Stomach smooth muscle (tissue), 2 donors: ENCODE results near the gene RAPGEF2.
"Not testable (repeated sequence)": the region's sequence is repeated elsewhere in the genome, so short reads cannot be mapped to it uniquely, and the experiment has no call there.

Experiments
- H3K27ac ChIP-seq: one replicate; pipeline ENCODE4 v1.7.0; 2013; ENCODE audit warnings: mild to moderate bottlenecking, low read length, inconsistent platforms
- H3K27me3 ChIP-seq, 2 donors: one replicate each; pipeline ENCODE4 v1.7.0; 2013; ENCODE audit warnings: low read length in 2 of 2; ENCODE audit not compliant: insufficient read depth in 2 of 2, control insufficient read depth in 1 of 2
- H3K36me3 ChIP-seq, 2 donors: one replicate each; pipeline ENCODE4 v1.7.0; 2013; ENCODE audit warnings: low read length in 2 of 2; ENCODE audit not compliant: control insufficient read depth in 2 of 2, insufficient read depth in 2 of 2
- H3K4me1 ChIP-seq: one replicate; pipeline ENCODE4 v1.7.0; 2013; ENCODE audit warnings: low read length; ENCODE audit not compliant: control insufficient read depth, insufficient read depth
- H3K4me3 ChIP-seq, 2 donors: one replicate each; pipeline ENCODE4 v1.7.0; 2013; ENCODE audit warnings: low read length in 2 of 2
- H3K9ac ChIP-seq, 2 donors: one replicate each; pipeline ENCODE4 v1.7.0; 2013; ENCODE audit warnings: low read length in 2 of 2, mild to moderate bottlenecking in 1 of 2
- H3K9me3 ChIP-seq, 2 donors: one replicate each; pipeline ENCODE4 v1.7.0; 2013; ENCODE audit warnings: low read length in 2 of 2; ENCODE audit not compliant: control insufficient read depth in 2 of 2
- donor health status: healthy.
- donor health status: Pancreatic carcinoma.

Gene RAPGEF2

GRCh38 chr4:159178151-159178546 lies 75.3 kb downstream of the RAPGEF2 start:
- H3K9me3 ChIP-seq, result no peaks in the 10 kb centered on the region
- H3K27ac ChIP-seq, result no peak overlapping the region
- no peaks in the 10 kb centered on the region for H3K27me3 ChIP-seq
- no peak overlapping the region for H3K4me3 ChIP-seq
- H3K9ac ChIP-seq, result no peak overlapping the region
- no peaks in the 10 kb centered on the region for H3K36me3 ChIP-seq
- H3K4me1 ChIP-seq, result peaks cover 11% of the 10 kb centered on the region

DNA sequence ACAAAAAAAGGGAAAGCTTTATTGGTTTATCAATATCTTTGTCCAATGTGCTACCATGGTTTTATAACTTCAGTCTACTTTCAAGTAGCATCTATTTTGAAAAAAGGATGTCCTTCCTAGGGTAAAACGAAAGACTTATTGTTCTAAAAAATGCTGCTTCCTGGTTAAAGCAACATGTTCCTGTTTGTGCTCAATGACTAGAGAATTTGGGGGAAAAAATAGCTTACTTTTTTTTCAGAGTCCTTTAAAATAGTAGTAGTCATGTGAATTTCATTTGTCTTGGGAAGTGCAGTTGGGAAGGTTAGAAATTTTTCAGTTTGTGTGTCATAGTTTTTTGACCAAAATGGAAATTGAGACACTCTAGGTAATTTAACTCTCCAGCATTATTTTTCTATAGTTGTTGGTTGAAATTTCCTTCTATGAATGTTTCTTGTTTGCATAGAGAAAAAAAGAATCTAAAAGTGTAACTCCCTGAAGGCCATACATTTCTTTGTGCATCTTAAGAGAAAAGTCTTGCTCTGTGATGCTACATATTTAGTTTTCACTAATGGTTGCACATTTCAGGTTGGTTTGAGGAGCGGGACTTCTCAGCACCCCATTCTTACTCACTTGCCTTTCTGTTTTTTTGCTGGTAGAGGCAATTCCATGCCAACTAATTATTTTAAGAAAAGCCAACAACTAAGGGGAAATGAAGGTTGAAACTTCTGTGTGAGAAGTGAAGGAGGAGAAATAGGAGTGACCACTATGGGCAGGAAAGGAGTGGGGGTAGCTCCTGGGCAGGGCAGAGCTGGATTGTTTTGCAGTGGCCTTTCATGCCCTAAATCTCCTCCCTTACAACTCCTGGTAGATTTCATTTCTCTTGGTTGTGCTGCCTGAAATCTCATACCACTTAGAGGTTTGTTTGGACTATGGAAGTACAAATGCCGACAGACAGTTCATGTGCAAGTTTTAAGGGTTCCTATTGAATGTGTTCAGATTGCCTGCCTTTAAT lies 76.4 kb downstream of the RAPGEF2 start:
- no peaks in the 10 kb centered on the region for H3K36me3 ChIP-seq
- no peaks in the 10 kb centered on the region for H3K9me3 ChIP-seq
- no peak overlapping the region for H3K27ac ChIP-seq
- H3K4me1 ChIP-seq, result peaks cover 11% of the 10 kb centered on the region
- no peak overlapping the region for H3K9ac ChIP-seq
- no peaks in the 10 kb centered on the region for H3K27me3 ChIP-seq
- peak overlapping the region; percentile 1 to 54 for H3K4me3 ChIP-seq

DNA sequence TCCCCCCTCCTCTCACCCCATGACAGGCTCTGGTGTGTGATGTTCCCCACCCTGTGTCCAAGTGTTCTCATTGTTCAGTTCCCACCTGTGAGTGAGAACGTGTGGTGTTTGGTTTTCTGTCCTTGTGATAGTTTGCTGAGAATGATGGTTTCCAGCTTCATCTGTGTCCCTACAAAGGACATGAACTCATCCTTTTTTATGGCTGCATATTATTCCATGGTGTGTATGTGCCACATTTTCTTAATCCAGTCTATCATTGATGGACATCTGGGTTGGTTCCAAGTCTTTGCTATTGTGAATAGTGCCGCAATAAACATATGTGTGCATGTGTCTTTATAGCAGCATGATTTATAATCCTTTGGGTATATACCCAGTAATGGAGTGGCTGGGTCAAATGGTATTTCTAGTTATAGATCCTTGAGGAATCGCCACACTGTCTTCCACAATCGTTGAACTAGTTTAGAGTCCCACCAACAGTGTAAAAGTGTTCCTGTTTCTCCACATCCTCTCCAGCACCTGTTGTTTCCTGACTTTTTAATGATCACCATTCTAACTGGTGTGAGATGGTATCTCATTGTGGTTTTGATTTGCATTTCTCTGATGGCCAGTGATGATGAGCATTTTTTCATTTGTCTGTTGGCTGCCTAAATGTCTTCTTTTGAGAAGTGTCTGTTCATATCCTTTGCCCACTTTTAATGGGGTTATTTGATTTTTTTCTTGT lies 81.2 kb downstream of the RAPGEF2 start:
- H3K4me3 ChIP-seq, H3K4me1 ChIP-seq, H3K9me3 ChIP-seq, H3K27ac ChIP-seq, H3K9ac ChIP-seq, H3K27me3 ChIP-seq, H3K36me3 ChIP-seq: not testable (repeated sequence)

DNA sequence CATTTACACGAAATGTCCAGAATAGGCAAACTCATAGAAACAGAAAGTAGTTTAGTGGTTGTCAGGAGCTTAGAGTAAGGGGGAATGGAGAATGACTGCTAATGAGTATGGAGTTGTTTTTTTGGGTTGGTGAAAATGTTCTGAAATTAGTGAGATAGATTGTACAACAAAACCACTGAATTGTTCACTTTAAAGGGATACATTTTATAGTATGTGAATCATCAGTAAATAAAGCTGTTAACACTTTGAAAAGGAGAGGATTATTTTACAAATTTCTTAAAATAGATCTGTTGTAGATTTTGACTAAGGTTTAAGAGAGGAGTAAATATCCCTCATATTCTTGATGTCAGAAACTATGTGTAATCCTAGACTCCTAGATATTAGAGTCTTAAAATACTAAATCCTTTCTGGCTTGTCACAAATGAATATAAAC lies 82.7 kb downstream of the RAPGEF2 start:
- Histone ChIP-seq H3K9me3 (no peaks in the 10 kb centered on the region), H3K36me3 (no peaks in the 10 kb centered on the region), H3K9ac (no peak overlapping the region), H3K4me3 (no peak overlapping the region), H3K27ac (no peak overlapping the region), H3K27me3 (no peaks in the 10 kb centered on the region), H3K4me1 (no peaks in the 10 kb centered on the region)

DNA sequence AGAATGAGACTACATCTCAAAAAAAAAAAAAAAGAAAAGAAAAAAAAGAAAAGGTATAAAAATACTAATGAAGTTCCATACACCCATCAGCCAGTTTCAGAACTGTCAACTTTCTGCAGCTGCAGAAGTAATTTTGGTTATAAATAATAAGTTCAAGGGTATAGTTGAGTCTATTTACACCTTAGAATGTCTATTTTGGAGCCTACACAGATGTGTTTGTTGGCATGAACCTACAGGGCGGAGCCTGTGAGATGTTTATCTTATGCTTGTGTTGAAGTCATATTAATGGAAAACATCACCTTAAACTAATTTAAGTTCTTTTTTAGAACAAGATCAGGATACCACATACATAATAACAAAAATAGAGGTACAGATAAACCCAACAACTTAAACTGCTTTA lies 85.8 kb downstream of the RAPGEF2 start:
- no peak overlapping the region for H3K4me3 ChIP-seq
- no peak overlapping the region for H3K27ac ChIP-seq
- no peaks in the 10 kb centered on the region for H3K27me3 ChIP-seq
- H3K4me1 ChIP-seq, result no peaks in the 10 kb centered on the region
- no peaks in the 10 kb centered on the region for H3K36me3 ChIP-seq
- no peak overlapping the region for H3K9ac ChIP-seq
- no peaks in the 10 kb centered on the region for H3K9me3 ChIP-seq

DNA sequence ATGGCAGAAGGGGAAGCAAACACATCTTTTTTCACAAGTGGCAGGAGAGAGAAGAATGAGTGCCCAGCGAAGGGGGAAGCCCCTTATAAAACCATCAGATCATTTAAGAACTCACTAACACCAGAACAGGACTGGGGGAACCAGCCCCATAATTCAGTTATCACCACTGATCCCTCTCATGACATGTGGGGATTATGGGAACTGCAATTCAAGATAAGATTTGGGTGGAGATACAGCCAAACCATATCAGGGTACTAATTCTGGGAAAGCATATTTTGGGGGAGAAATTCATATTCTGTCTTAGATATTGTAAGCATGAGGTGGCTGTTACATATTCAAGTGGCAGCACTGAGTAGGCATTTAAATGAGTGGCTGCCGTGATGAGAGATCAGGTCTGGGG lies 87.8 kb downstream of the RAPGEF2 start:
- H3K27me3 ChIP-seq, result no peaks in the 10 kb centered on the region
- H3K27ac ChIP-seq, result no peak overlapping the region
- no peaks in the 10 kb centered on the region for H3K9me3 ChIP-seq
- no peaks in the 10 kb centered on the region for H3K4me1 ChIP-seq
- H3K9ac ChIP-seq, result no peak overlapping the region
- H3K36me3 ChIP-seq, result peaks cover 0 to 4% of the 10 kb centered on the region in 2 donors
- no peak overlapping the region for H3K4me3 ChIP-seq

DNA sequence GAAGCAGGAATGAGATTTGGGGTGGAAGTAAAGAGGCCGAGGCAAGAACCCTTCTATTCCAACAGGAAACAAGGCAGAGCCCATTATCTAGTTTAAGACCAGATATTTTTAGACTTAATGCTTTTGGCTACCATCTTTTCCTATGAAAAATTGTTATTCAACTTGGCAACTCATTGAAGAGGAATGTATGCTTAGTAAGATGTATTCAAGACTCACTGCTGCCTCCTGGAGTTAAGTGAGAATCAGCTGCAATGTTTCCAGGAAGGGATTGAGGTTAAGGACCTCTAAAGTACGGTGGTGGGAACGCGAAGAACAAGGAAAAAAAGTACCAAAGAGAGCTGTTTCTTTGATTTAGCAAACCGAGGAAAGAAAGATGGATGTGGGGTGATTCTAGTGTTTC lies 89.1 kb downstream of the RAPGEF2 start:
- H3K9me3 ChIP-seq, result no peaks in the 10 kb centered on the region
- peaks cover 0 to 4% of the 10 kb centered on the region in 2 donors for H3K36me3 ChIP-seq
- no peaks in the 10 kb centered on the region for H3K4me1 ChIP-seq
- no peak overlapping the region for H3K4me3 ChIP-seq
- no peak overlapping the region for H3K27ac ChIP-seq
- no peaks in the 10 kb centered on the region for H3K27me3 ChIP-seq
- H3K9ac ChIP-seq, result no peak overlapping the region

- H3K9ac ChIP-seq, result no peak overlapping the region
- no peaks in the 10 kb centered on the region for H3K9me3 ChIP-seq
- no peak overlapping the region for H3K4me3 ChIP-seq
- H3K36me3 ChIP-seq, result peaks cover 0 to 4% of the 10 kb centered on the region in 2 donors
- H3K27ac ChIP-seq, result no peak overlapping the region
- no peaks in the 10 kb centered on the region for H3K4me1 ChIP-seq
- no peaks in the 10 kb centered on the region for H3K27me3 ChIP-seq
These were observed 90.3 kb downstream of the RAPGEF2 start for GRCh38 chr4:159193046-159193620.

GRCh38 chr4:159195361-159195769 lies 92.5 kb downstream of the RAPGEF2 start:
- Histone ChIP-seq H3K4me3 (no peak overlapping the region), H3K36me3 (peaks cover 0 to 4% of the 10 kb centered on the region in 2 donors), H3K9me3 (no peaks in the 10 kb centered on the region), H3K9ac (no peak overlapping the region), H3K27me3 (no peaks in the 10 kb centered on the region), H3K4me1 (no peaks in the 10 kb centered on the region), H3K27ac (no peak overlapping the region)

GRCh38 chr4:159197260-159197884 lies 94.5 kb downstream of the RAPGEF2 start:
- Histone ChIP-seq H3K27me3 (no peaks in the 10 kb centered on the region), H3K9me3 (no peaks in the 10 kb centered on the region), H3K9ac (no peak overlapping the region), H3K36me3 (peaks cover 0 to 4% of the 10 kb centered on the region in 2 donors), H3K4me1 (no peaks in the 10 kb centered on the region), H3K4me3 (no peak overlapping the region), H3K27ac (no peak overlapping the region)
